Smooth muscle cell (in vitro differentiated cells): ENCODE data around the gene COQ4. TPM values are rescaled to one million over a fixed set of nuclear protein-coding genes. Genes with fewer than 3 reads are reported as not detected.
A peak's percentile ranks its signal among the peaks of the same experiment; 100 is the strongest.

Source experiments
- DNase-seq: peaks from one replicate; lab custom pipeline; 2025; ENCODE audit not compliant: unreplicated experiment; lab: John Stamatoyannopoulos, UW
- H2AFZ ChIP-seq: fragments of 200-600 bp; sonication (generic); 2 replicates; pipeline ENCODE4 v1.6.0; 2016; ENCODE audit warnings: antibody characterized with exemption, low read depth, mild to moderate bottlenecking
- H3F3A ChIP-seq: fragments of 200-600 bp; sonication (generic); 2 replicates; pipeline ENCODE4 v1.6.0; 2017; ENCODE audit warnings: antibody characterized with exemption, low read depth
- H3K27ac ChIP-seq: fragments of 200-600 bp; sonication (generic); 2 replicates; pipeline ENCODE4 v1.5.1; 2016; ENCODE audit warnings: low read depth, mild to moderate bottlenecking
- H3K27me3 ChIP-seq: fragments of 200-600 bp; sonication (generic); 2 replicates; pipeline ENCODE4 v1.6.1; 2016; ENCODE audit warnings: low read depth, mild to moderate bottlenecking
- H3K36me3 ChIP-seq: fragments of 200-600 bp; sonication (generic); 2 replicates; pipeline ENCODE4 v1.5.1; 2016; ENCODE audit warnings: low read depth
- H3K4me1 ChIP-seq: fragments of 200-600 bp; sonication (generic); 2 replicates; pipeline ENCODE4 v1.5.1; 2016; ENCODE audit warnings: low read depth
- H3K4me2 ChIP-seq: fragments of 200-600 bp; sonication (generic); 2 replicates; pipeline ENCODE4 v1.6.0; 2016; ENCODE audit warnings: mild to moderate bottlenecking
- H3K4me3 ChIP-seq: fragments of 200-600 bp; sonication (generic); 2 replicates; pipeline ENCODE4 v1.5.1; 2016; ENCODE audit warnings: mild to moderate bottlenecking
- H3K79me2 ChIP-seq: fragments of 200-600 bp; sonication (generic); 2 replicates; pipeline ENCODE4 v1.6.0; 2016; ENCODE audit warnings: low read depth, mild to moderate bottlenecking
- H3K9ac ChIP-seq: fragments of 200-600 bp; sonication (generic); 2 replicates; pipeline ENCODE4 v1.6.0; 2016; ENCODE audit warnings: low read depth
- H3K9me3 ChIP-seq: fragments of 200-600 bp; sonication (generic); replicated peaks from 2 replicates; pipeline ENCODE4 v1.5.1; 2016; ENCODE audit warnings: low read depth
- H4K20me1 ChIP-seq: fragments of 200-600 bp; sonication (generic); 2 replicates; pipeline ENCODE4 v1.6.0; 2016; ENCODE audit warnings: low read depth
- WGBS: methylation state at CpG from one replicate; pipeline ENCODE4 v1.1.7; 2016; ENCODE audit warnings: low lambda C conversion rate; 5-methylcytosine and 5-hydroxymethylcytosine counted together
- polyA plus RNA-seq: library from polyadenylated mRNA; unstranded; fragments of >200 nt; fragmentation: Nextera tagmentation; extraction: Ambion mirVana; gene quantifications from 2 replicates; pipeline ENCODE4 v1.2.1, GENCODE V29; 2016
- total RNA-seq: library from RNA; depleted of rRNA; stranded (reverse); fragments of >200 nt; gene quantifications from 2 replicates; pipeline ENCODE4 v1.2.3, GENCODE V29; 2014
- TF ChIP-seq, protein P1 (sequence below): fragments of 200-600 bp; sonication (generic); IDR thresholded peaks from 2 replicates; pipeline ENCODE4 v1.5.1; 2017; ENCODE audit warnings: borderline replicate concordance, mild to moderate bottlenecking, antibody characterized with exemption; ENCODE audit not compliant: insufficient read depth, poor library complexity, severe bottlenecking

The COQ4 gene
- total and polyA plus RNA-seq, 2 experiments from 2014 or later = 16.7 to 37.5 TPM

DNA sequence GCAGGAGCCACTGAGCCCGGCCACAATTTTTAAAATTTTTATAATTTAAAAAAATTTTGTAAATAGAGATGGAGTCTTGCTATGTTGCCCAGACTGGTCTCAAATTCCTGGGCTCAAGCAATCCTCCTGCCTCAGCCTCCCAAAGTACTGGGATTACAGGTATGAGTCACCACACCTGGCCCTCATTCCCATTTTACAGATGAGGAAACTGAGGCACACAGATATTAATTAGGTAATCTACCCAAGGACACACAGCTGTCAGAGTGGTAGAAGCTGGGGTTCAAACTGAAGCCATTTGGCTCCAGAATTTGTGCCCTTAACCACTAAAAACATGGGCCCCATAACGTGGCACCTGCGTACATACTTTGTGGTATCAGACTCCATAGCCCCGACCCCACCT lies 7.9 kb upstream of the COQ4 start:
- no peaks in the 10 kb centered on the region for H3K79me2 ChIP-seq
- TF ChIP-seq, protein P1, sequence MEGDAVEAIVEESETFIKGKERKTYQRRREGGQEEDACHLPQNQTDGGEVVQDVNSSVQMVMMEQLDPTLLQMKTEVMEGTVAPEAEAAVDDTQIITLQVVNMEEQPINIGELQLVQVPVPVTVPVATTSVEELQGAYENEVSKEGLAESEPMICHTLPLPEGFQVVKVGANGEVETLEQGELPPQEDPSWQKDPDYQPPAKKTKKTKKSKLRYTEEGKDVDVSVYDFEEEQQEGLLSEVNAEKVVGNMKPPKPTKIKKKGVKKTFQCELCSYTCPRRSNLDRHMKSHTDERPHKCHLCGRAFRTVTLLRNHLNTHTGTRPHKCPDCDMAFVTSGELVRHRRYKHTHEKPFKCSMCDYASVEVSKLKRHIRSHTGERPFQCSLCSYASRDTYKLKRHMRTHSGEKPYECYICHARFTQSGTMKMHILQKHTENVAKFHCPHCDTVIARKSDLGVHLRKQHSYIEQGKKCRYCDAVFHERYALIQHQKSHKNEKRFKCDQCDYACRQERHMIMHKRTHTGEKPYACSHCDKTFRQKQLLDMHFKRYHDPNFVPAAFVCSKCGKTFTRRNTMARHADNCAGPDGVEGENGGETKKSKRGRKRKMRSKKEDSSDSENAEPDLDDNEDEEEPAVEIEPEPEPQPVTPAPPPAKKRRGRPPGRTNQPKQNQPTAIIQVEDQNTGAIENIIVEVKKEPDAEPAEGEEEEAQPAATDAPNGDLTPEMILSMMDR = no peak
- no peak overlapping the region for H3K4me3 ChIP-seq
- 97% methylated on average over 4 of the region's 4 CpGs for WGBS
- no peak for DNase-seq
- H2AFZ ChIP-seq = no peak overlapping the region
- H3K4me2 ChIP-seq = no peak overlapping the region
- H3K27ac ChIP-seq = peak overlapping the region; percentile 30
- no peaks in the 10 kb centered on the region for H3F3A ChIP-seq
- no peaks in the 10 kb centered on the region for H4K20me1 ChIP-seq
- H3K36me3 ChIP-seq = no peaks in the 10 kb centered on the region
- no peak overlapping the region for H3K9ac ChIP-seq
- no peaks in the 10 kb centered on the region for H3K9me3 ChIP-seq
- H3K4me1 ChIP-seq = no peaks in the 10 kb centered on the region
- no peaks in the 10 kb centered on the region for H3K27me3 ChIP-seq

GRCh38 chr9:128316421-128316820 lies 6.2 kb upstream of the COQ4 start:
- peaks cover 2% of the 10 kb centered on the region for H3K4me1 ChIP-seq
- no peaks in the 10 kb centered on the region for H3K36me3 ChIP-seq
- no peak overlapping the region for H3K9ac ChIP-seq
- H3K9me3 ChIP-seq = no peaks in the 10 kb centered on the region
- H2AFZ ChIP-seq = no peak overlapping the region
- H3K4me3 ChIP-seq = no peak overlapping the region
- no peaks in the 10 kb centered on the region for H3K27me3 ChIP-seq
- 75% methylated on average over 9 of the region's 9 CpGs for WGBS
- no peaks in the 10 kb centered on the region for H4K20me1 ChIP-seq
- DNase-seq = no peak
- no peaks in the 10 kb centered on the region for H3F3A ChIP-seq
- H3K4me2 ChIP-seq = no peak overlapping the region
- TF ChIP-seq, protein P1 = no peak
- peaks cover 3% of the 10 kb centered on the region for H3K79me2 ChIP-seq
- no peak overlapping the region for H3K27ac ChIP-seq

DNA sequence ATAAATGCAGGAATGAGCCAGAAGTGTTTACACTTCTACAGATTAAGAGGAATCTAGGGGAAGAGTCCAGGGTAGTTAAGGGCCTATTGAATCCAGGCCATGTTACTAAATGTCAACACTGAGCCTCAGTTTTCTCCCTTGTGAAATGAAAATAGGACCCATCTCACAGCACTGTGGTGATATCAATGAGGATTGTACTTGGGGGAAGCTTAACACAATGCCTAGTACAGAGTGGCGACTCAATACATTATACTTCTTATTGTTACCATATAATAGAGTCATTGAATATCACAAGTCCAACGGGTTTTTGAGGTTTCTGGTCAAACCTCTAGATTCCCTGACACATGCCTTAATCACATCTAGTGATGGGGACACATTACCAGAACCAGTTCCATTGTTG lies 5.0 kb upstream of the COQ4 start:
- no peaks in the 10 kb centered on the region for H4K20me1 ChIP-seq
- H3K36me3 ChIP-seq = no peaks in the 10 kb centered on the region

GRCh38 chr9:128321343-128321742 lies 1.3 kb upstream of the COQ4 start:
- no peaks in the 10 kb centered on the region for H3K9me3 ChIP-seq
- no peaks in the 10 kb centered on the region for H3K36me3 ChIP-seq
- peak overlapping the region; percentile 74 for H3K4me3 ChIP-seq
- peak overlapping the region; percentile 1 for H3K27ac ChIP-seq
- no peaks in the 10 kb centered on the region for H4K20me1 ChIP-seq
- no peaks in the 10 kb centered on the region for H3F3A ChIP-seq
- H3K4me1 ChIP-seq = peaks cover 13% of the 10 kb centered on the region
- H3K9ac ChIP-seq = peak overlapping the region; percentile 87
- DNase-seq = no peak
- no peaks in the 10 kb centered on the region for H3K27me3 ChIP-seq
- TF ChIP-seq, protein P1 = no peak
- no peak overlapping the region for H2AFZ ChIP-seq
- peak overlapping the region; percentile 95 for H3K4me2 ChIP-seq
- H3K79me2 ChIP-seq = peaks cover 22% of the 10 kb centered on the region
- 88% methylated on average over 7 of the region's 7 CpGs for WGBS

More for the DNA sequence above, 5.0 kb upstream of the COQ4 start:
- DNase-seq = no peak
- H3F3A ChIP-seq = no peaks in the 10 kb centered on the region
- H3K27ac ChIP-seq = no peak overlapping the region
- H2AFZ ChIP-seq = no peak overlapping the region
- no peak overlapping the region for H3K4me3 ChIP-seq
- WGBS = 50% methylated on average over 2 of the region's 2 CpGs
- no peak overlapping the region for H3K4me2 ChIP-seq
- H3K4me1 ChIP-seq = peaks cover 7% of the 10 kb centered on the region
- TF ChIP-seq, protein P1 = no peak
- peaks cover 8% of the 10 kb centered on the region for H3K79me2 ChIP-seq
- H3K9ac ChIP-seq = no peak overlapping the region
- H3K9me3 ChIP-seq = no peaks in the 10 kb centered on the region
- no peaks in the 10 kb centered on the region for H3K27me3 ChIP-seq
